HG03571 (cell line): ENCODE measurements around the gene DPY19L3.
"Not testable (repeated sequence)": the region's sequence is repeated elsewhere in the genome, so short reads cannot be mapped to it uniquely, and the experiment has no call there.

Source experiments
- ATAC-seq: cut with Tn5 transposase; IDR thresholded peaks from one replicate; pipeline ENCODE4 v1.9.1; 2021; ENCODE audit not compliant: unreplicated experiment

DPY19L3 gene

GRCh38 chr19:32396046-32396652 lies 9.4 kb upstream of the DPY19L3 start:
- no peak for ATAC-seq

DNA sequence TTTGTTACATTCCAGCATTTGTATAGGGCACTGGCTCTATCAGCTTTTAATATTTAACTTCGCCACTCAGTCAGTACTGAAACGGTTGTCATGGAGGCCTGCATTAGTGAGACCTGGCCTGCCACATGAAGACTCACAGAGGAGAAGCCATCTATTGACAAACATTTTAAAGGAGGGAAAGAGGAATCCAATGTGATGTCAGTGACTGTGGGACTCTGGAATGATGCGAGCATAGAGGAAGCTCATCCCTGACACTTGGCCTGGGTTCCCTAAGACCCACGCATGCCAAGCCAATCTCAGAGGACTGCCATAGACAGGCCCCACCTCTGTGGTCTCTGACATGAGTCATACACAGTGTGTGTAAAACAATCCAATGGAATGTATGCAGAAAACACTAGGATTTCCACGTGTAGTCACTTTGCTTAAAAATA lies 7.9 kb upstream of the DPY19L3 start:
- ATAC-seq, result no peak

DNA sequence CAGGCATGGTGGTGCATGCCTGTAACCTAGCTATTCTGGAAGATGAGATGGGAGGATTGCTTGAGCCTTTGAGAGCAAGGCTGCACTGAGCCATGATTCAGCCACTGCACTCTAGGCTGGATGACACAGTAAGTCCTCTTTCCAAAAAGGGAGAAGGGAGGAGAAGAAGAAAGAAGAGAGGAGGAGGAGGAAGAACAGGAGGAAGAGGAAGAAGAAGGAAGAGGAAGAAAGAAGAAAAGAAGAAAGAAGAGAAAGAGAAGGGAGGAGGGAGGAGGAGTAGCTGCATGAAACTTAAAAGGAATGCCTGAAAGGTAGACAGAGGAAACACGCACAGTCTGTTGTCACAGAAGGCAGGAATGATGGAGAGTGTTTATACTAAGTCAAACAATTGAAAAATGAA lies 3.6 kb upstream of the DPY19L3 start:
- no peak for ATAC-seq

GRCh38 chr19:32403291-32403995 lies 2.1 kb upstream of the DPY19L3 start:
- ATAC-seq, result no peak

GRCh38 chr19:32404213-32404932 lies 1.2 kb upstream of the DPY19L3 start:
- no peak for ATAC-seq

DNA sequence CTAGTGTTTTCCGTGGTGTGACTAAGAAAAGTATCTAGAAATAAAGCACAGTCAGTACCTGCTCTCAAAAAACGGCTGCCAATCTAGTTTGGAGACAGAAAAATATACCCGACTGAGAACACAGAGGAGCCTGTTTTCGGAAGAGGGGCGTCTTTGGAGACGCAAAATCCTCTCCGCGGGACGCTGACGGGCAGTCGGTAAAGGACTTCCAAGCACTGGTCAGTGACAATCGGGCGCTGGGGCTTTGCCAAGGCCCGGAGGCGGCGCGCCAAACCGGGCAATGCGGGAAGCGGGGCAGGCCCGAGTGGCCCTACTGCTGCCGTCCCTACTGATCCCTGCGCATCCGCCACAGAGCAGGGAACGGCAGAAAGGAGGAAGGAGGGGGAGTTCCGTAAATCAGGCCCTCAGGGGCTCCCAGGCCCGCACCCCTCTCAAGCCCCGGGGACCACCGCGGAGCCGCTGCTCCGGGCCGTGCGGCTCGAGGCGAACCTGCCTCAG lies 588 bp upstream of the DPY19L3 start:
- ATAC-seq, result peak; percentile 7

DNA sequence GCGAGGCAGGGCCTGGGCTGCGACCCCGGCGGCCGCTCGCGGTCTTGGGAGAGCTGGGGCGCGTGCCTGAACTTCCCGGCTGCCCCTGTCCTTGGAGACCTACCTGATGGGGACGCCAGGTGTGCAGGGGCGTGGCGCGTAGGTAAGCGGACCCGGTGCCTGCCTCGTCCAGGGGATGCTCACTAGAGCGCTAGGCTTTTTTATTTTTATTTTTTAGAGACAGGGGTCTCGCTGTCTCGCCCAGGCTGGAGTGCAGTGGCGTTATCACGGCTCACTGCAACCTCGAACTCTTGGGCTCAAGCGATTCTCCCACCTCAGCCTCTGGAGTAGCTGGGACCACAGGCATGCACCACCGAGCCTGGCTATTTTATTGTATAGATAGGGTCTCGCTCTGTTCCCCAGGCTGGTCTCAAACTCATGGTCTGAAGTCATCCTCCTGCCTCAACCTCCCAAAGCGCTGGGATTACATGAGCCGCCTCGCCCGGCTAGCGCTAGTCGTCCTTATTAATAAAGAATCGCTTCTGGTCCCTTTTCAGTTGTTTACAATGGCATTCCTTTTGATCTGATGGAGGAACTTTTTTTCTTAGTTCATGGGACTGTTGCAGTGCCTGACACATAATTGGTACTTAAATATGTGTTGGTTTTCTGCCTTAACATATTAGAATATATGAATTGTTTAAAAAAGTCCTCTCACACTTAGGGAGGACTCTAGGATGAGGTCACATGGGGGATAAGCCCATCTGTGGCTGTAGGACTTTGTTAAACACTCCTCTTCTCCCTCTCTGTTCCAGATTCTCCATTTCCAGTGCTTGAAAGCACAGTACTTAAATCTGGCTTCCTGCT lies 812 bp downstream of the DPY19L3 start:
- ATAC-seq, result no peak

DNA sequence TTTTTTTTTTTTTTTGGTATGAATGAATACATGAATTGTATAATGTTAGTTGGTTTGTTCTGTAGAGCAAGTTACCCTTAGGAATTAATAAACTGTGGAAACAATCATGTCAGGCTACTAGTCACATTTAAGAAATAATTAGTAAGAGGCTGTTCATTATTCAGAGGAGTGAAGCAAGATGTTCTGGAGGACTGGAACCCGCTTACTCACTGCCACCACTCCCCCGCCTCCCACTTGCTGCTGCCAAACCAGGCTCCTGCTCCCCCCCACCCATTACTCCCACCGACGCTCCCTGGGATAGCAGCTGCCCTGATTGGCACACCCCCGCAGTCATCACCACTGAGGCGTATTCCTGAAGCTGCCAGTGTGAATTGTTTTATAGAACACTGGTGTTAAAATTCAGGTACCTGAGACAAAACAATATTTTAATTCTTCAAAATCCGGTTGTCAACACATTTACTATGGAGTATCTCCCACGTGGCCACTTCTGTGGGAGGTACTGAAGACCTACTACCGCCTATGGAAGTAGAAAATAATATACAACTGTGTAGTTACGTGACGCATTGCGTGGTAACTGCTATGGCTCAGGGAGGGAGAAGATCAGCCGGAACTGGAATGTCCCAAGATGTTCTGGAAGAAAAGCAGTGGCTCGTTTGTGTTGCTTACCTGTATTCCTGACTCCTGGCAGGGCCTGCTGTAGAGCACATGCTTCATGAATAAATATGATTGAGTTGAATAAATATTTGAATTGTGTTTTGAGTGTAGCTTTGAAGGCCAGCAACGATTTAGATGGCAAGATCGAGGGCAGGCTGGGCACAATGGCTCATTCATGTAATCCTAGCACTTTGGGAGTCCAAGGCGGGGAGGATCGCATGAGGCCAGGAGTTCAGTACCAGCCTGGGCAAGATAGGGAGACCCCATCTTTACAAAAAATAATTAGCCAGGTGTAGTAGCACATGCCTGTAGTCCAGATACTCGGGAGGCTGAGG lies 1.7 kb downstream of the DPY19L3 start:
- no peak for ATAC-seq

DNA sequence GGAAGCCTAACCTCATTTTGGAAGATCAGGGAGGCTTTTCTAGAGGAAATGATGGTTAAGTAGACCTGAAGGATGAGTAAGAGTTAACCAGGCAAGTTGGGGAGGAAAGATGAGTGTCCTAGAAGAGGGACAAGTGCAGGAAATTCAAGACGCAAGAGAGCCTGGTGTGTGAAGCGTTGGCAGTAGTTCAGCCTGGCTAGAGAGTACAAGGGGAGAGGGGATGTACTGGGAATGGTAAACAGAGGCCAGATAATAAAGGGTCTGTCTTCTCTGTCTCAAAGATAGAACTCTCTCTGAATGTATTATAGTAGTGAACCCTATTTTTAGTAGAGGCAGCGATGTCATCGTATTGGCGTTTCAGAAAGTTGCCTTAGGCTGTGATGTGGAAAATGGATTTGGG lies 9.7 kb downstream of the DPY19L3 start:
- no peak for ATAC-seq

- no peak for ATAC-seq
Measured at GRCh38 chr19:32415669-32416068, 10.1 kb downstream of the DPY19L3 start.

DNA sequence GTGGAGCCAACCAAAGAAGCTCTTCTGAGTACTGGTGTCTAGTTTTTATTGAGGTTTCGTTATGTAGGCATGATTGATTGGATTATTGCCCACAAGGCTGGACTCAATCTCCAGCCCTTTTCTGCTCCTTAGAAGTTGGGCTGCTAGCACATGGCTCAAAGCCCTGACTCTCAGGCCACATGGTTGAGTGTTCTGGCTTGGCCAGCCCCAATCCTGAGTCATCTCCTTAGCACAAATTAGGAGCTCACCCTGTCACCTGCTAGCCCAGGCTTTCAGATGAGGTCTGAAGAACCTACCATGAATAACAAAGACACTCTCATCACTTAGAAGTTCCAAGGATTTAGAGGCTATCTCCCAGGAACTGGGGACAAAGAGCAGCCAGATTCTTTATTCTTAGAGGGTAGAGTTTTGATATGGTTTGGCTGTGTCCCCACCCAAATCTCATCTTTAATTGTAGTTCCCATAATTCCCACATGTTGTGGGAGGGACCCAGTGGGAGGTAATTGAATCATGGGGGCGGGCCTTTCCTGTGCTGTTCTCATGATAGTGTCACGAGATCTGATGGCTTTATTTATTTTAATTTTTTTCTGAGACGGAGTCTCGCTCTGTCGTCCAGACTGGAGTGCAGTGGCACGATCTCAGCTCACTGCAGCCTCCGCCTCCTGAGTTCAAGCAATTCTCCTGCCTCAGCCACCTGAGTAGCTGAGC lies 11.3 kb downstream of the DPY19L3 start:
- ATAC-seq, result no peak

- no peak for ATAC-seq
Measured at GRCh38 chr19:32418155-32418554, 12.6 kb downstream of the DPY19L3 start.

DNA sequence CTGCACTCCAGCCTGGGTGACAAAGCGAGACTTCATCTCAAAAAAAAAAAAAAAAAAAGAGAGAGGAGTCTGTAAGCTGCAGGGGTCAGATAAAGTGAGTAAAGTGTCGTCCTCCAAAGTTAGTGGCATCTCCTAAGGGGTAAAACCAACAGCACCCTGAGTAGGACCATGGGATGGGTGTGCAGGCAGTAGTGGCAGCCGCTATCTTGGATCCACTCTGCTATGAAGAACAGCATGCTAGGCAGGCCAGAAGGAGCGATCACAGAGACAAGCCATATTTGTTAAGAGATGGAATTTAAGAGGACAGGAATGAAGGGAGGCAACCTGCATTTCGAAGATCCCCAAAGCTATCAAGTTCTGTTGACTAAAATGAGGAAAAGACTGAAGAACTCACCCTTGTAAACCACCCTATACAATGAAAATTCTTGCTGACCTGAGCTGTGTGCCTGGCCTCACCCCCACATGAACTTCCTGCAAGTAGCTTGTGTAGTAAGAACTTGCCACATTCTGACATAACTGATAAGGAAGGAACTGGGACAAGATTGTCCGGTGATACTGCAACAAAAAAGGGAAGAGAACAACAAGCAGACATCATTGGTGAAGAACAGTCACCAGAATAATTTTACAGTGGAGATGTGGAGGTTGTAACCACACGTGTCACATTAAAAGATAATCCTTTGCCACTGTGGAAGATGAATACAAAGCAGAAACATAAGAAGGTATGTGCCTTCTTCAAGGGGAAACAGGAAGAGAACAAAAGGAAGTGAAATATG lies 16.2 kb downstream of the DPY19L3 start:
- ATAC-seq, result no peak

GRCh38 chr19:32422435-32422834 lies 16.9 kb downstream of the DPY19L3 start:
- no peak for ATAC-seq

DNA sequence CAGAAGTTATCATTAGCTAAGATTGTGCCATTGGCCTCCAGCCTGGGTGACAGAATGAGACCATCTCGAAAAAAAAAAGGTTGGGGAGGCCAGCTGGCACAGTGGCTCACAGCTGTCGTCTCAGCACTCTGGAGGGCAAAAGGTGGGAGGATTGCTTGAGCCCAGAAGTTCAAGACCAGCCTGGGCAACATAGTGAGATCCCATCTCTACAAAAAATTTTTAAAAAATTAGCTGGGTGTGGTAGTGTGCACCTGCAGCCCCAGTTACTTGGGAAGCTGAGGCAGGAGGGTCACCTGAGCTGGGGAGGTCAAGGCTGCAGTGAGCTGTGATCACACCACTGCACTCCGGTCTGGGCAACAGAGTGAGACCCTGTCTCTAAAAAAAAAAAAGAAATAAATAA lies 18.4 kb downstream of the DPY19L3 start:
- ATAC-seq, result not testable (repeated sequence)

DNA sequence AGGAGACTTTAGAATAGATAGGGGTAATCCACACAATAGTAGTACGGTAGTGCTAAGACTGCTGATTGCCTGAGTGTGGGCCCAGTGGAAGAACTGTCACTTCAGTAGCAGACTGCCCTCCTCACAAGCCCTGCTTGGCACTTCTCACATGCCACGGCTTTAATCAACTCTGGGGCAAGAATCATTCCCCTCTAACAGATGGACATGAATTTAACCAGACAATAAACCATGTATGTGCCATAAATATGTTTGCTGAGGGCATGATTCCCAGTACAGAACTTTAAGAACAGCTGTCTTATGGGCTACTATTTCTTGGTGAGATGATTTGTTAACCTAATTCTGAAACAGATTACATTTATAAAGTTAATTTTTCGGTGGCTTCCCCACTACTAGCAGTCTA lies 22.0 kb downstream of the DPY19L3 start:
- ATAC-seq, result no peak

DNA sequence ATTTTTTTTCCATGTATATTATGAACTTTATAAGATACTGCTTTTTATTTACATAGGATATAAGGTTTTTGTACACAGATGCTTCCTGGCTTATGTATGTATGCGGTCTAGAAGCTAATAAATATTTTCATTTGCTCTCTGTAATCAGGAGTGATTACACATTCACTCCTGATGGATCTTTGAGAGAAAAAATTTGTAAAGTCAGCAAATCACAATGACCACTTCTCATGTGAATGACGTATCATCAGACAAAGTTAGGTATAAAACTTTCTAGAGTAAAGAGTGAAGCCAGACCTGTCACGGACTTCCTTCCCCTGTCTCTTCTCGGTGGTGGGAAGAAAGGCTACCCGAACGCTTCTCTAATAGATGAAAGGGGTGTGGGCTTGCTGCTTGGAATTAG lies 31.1 kb downstream of the DPY19L3 start:
- no peak for ATAC-seq

DNA sequence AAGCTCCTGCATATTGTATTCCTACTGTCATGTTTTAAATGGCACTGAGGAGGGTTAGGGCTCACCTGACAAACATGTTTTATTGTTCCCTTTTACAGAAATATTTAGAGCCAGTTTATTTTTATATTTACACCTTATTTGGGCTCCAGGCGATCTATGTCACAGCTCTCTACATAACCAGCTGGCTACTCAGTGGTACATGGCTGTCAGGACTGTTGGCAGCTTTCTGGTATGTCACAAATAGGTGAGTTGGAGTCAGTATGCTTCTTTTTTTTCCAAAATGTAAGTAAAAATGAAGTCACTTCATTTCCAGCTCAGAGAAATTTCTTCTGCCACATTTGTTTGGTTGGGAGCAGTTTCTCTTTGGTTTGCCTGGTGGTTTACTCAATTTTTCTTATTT lies 31.5 kb downstream of the DPY19L3 start:
- ATAC-seq, result no peak

GRCh38 chr19:32438751-32439150 lies 33.2 kb downstream of the DPY19L3 start:
- ATAC-seq, result no peak
